HPDE6-E6E7 (cell line): Measurements from ENCODE around the gene ATP6V1A.

Experiments used
- DNase-seq: peaks from one replicate; pipeline ENCODE4 v3.0.0; 2011; ENCODE audit warnings: missing footprints; ENCODE audit errors: extremely low spot score

Gene ATP6V1A

DNA sequence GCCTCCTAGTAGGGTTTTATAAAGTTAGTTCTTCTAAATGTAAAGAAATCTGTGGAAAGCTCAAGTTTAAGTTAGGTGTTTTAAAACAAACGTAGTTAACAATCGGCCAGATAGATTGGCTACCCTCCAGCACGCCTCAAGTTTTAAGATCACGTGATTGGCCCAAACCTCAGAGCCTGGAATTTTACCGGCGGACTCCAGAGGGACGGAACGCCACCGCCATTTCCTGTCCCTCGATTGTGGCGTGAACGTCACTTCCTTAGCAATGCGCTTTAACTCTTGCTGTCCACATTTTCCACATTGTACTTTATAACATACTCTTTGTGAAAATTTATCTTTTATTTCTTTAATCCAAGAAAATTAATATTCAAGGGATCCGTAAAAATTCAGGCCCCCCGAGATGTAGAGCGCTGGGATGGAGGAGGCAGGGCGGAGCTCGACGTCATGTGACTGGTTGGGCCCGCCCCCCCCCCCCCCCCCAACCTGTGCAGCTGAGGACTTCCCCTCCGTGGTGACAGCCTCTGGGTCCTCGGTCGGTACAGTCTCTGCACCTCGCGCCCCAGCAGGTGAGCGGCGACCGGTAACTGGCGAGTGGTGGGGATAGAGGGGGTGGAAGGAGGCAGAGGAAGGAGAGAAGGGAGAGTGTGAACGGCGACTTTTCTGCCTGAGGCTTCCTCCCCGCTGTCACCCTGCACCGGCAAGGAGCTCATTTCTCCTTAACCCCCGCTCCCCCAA lies at the start of gene ATP6V1A:
TSS of gene ATP6V1A (plus strand) at position 488 of the 735 bp plus-strand sequence. CDS start 31,719 bp downstream, outside the sequence.
- DNase-seq: peak; percentile 80

- no peak for DNase-seq
These were observed 49.2 kb upstream of the ATP6V1A start for GRCh38 chr3:113697500-113698090.

DNA sequence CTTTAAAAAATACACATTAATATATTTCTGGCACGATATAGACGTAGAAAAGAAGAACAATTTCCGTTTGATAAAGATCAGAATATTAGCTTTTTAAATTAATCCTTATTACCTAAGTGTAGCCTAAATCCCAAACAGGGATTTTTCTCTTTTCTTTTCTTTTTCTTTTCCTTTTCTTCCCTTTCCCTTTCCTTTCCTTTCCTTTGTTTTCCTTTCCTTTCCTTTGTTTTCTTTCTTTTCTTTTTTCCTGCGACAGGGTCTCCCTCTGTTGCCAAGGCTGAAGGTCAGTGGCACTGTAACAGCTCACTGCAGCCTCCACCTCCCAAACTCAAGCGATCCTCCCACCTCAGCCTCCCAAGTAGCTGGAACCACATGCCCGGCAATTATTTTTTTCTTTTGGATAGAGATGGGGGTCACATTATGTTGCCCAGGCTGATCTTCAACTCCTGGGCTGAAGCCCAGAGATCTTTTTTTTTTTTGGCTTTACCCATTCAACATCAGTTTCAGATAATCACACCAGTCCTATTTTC lies 48.6 kb upstream of the ATP6V1A start:
- no peak for DNase-seq

- no peak for DNase-seq
These were observed 47.9 kb upstream of the ATP6V1A start for GRCh38 chr3:113698956-113699355.

DNA sequence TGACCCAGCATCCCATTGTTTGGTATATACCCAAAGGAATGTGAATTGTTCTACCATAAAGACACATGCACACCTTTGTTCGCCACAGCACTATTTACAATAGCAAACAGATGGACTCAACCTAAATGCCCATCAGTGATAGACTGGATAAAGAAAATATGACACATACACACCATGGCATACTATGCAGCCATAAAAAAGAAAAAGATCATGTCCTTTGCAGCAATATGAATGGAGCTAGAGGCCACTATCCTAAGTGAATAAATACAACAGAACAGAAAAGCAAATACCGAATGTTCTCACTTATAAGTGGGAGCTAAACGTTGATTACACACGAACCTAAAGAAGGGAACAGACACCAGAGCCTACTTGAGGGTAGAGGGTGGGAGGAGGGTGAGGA lies 39.0 kb upstream of the ATP6V1A start:
- no peak for DNase-seq

DNA sequence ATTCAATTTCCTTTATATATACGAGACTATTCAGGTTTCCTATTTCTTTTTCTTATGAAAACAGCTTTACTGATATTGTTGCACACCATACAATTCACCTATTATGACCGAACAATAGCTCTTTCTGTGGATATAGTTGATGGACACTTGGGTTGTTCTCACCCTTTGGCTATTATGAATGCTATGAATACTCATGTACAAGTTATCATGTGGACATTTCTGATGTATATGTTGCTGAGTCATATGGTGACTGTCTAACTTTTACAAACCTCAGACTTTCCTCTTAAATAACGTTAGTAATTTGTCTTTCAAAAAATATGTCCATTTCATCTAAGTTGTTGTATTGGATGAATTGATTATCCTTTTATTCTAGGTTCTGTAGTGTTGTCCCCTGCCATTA lies 34.7 kb upstream of the ATP6V1A start:
- DNase-seq: no peak

DNA sequence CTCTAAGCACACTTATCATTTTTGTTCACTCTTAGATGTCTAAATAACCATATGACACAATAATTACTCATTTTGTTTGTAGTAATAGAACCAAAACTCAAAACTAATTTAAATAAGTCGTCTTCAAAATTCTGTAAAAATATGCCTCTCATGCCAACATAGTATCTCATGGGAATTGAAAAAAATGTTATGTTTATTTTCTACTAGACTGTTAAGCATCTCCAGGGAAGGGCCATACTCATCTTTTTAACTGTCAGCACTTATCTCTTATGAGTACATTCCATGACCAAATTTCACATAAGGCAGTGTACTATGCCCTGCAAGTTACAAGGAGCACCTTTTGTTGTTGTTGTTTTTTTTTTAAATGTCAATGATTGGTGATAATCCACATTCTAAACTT lies 32.1 kb upstream of the ATP6V1A start:
- DNase-seq: no peak

- no peak for DNase-seq
These were observed 29.5 kb upstream of the ATP6V1A start for GRCh38 chr3:113717308-113717707.

DNA sequence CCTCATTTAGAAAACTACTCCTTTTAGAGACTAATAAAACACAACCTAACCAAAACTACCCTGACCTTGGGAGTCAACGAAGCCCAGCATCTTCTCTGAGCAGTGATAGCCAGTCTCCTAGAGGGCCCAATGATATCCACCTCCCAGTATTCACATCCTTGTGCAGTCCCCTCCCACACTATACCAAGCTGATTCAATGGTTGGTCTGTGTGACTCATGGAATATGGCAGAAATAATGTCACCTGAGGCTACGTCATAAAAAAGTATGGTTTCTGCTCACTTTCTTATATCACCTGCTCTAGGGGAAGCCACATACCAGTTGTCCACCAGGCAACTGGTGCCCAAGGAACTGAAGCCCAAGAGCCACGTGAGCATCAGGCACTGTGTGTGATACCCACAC lies 29.0 kb upstream of the ATP6V1A start:
- DNase-seq: no peak

DNA sequence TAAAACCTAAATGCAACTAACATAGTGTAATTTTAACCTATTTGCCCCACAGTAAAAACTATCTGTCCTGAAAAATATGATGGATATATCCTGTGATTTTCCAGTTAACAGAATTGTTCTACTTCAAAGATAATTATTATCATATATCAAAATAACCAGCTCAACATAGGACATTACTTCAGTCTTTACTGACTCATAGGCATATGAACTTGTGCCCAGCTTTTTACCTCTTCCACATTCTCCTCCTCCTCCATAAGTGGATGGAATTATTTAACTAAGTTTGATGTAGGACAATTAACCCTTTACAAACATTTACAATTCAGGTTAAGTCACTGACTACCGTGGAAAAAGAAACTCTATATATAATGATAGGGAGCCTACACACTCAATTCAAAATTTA lies 27.5 kb upstream of the ATP6V1A start:
- no peak for DNase-seq

DNA sequence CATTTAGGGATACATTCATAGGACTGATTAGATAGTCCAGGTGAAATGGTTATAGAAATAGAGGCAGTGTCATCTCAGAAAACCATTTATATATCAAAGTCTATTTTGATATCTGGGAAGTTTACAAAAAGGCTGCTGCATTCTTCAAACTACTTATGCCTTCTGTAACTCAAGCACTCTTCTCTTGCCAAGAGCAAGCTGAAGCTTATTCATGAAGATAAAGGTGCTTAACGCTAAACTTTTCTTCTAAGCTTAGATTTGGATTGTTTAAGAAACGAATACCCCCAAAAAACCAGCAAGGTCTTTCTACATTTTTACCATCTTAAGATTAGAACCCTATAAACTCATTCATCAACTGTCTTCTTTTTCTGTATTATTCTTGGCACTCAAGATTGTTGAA lies 27.1 kb upstream of the ATP6V1A start:
- no peak for DNase-seq

DNA sequence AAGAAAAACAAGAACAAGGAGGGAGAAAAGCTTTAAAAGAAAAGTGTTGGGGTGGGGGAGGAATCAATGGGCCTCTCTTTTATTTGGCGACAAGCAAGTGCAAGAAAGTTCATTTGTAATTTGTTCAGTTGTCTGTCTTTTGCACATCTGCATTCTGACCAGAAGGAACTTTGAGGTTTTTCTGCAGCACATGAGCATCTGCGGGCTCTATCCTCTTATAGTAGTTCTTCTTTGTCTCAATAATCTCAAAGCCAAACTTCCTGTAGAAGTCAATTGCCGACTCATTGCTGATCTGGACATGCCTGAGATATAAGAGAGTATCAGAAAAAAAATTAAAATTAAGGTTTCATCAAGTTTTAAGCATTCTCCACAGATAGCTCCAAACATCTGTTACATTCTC lies 25.2 kb upstream of the ATP6V1A start:
- DNase-seq: no peak

DNA sequence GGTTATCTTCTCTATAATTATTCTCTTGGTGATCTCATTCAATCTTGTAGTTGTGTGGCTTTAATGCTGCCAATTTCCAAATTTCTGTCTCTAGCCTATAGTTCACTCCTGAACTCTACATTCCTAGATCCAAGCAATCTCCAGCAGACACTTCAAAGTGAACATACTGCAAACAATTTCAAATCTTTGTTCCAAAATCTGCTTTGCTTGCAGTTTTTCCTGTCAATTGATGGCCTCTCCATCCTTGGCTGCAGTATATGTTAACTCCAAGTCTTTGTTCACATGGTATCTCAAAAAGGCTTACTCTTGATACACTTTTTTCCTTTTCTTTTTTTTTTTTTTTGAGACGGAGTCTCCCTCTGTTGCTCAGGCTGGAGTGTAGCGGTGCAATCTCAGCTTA lies 18.2 kb upstream of the ATP6V1A start:
- no peak for DNase-seq

DNA sequence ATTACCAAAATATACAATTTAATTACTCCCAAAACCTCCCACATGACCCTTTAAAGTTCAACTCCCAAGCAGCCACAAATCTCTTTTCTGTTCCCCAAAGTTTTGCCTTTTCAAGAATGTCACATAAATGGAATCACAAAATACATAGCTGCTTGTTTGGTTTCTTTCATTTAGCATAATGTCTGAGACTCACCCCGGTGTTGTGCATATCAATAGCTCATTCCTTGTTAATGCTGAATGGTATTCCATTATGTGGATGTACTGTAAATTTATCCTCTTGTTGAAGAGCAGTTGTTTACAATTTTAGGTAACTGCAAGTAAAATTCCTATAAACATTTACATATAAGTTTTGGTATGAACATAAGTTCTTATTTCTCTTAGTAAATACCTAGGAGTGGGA lies 16.3 kb upstream of the ATP6V1A start:
- DNase-seq: no peak

GRCh38 chr3:113731694-113732093 lies 15.1 kb upstream of the ATP6V1A start:
- DNase-seq: no peak

DNA sequence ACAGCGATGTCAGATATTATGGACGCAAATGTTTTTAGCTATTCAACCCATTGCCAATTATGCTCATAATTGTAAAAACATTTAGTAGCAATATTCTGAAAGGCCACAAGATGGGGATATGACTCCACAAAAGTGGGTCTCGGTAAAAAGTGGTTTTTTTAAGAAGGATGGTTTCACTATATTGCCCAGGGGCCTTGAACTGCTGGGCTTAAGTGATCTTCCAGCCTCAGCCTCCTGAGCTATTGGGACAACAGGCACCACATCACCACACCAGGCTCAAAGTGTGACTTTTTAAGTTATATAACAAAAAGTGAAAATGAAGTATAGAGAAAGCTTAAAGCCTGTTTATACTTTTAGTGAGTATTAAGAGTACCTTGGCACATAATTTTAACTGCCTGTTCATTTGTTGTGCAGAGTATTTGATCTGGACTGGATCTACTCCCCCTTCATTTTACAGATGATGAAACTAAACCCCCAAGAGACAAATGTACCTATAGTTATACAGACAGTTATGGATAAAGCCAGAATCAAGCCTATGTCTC lies 10.2 kb upstream of the ATP6V1A start:
- no peak for DNase-seq

DNA sequence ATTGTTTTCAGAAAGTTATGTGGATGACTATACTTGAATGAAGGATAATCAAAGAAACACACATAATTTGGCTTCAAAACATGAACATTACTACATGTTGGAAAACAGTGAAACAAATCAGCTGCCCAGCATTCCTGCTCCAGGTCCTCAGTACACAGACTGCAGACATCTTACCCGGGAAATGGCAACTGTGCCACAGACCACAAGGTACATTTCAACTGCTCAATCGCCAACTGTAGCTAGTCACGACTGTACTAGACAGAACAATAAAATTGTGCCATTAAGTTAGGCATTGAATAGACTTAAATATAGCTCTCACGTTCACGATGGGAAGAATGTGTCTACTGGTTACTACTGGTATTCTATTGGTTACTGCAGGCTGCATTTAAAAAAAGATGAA lies 5.7 kb upstream of the ATP6V1A start:
- DNase-seq: no peak

- no peak for DNase-seq
These were observed 5.2 kb upstream of the ATP6V1A start for GRCh38 chr3:113741620-113742019.

DNA sequence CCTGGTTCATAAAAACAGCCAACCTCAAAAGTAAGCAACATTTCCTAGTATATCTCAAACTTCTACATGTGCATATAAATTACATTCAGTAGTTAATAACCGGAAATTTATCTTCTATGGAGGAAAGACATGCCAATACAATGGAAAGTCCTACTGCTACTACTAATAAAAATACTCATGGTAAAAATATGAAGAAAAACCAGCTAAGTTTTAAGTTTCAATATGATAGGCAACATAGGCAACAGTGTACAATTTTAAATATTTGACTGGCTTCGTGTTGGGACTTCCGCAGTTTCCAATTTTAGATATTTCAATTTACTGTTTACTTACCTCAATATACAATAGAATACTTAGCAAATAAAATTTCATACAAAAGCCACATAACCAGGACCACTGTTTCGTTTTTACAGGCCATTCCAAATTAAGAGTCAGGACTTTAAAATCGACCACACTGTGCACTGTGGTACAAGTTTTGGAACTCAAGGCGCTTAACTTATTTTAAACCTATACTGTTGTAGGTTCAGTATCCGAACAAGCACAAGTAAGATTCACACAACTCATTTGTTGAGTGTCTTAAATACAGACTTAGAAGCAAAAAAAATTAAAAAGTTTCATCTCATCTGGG lies 3.7 kb upstream of the ATP6V1A start:
- DNase-seq: no peak

DNA sequence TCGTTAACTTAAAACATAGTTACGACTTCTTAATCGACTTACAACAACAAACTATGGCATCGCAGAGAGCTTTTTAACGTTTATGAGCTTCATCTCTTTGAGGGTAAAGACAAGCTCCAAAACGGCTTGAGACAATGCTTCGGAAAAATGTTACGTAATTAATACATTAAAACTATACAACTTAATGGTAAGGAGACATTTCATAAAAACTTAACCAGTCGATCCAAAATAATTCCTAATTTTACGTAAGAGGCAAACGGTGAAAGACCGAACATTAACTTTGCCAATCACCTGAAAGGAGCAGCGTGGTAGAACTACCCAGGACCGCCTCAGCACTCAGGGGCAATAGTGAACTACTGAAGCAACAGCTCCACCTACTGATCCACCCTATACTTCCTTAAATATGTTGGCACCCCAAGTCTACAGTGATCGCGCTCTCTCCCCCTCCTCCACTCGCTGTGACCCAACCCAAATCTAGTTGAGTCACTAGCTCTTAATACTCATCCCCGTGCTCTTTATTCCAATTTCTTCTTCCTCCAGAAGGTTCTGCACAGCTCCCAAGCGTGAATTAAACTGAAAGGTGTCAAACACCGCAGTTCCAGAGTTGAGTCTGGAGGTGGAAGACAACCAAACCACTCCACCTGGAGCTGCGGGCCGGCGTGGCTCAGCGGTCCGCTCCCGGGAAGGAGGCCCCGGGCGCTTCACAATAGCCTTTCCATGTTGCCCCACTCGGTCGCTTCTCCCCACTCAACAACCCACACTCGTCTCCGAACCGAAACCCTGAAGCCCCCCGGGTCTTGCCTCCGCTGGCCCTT lies 1.7 kb upstream of the ATP6V1A start:
- peak; percentile 91 for DNase-seq

GRCh38 chr3:113745756-113746547 lies 883 bp upstream of the ATP6V1A start, which contains the start of gene NAA50:
Gene NAA50, minus strand, starts transcription at chr3:113746249. Its CDS starts 300 bp downstream, at chr3:113745949.
- peak; percentile 80 for DNase-seq
